ENCODE measurements around the gene PRKCH.

The PRKCH gene

GRCh38 chr14:61338457-61338856, 17.1 kb downstream of the PRKCH start:
- DNase-seq: no peak

DNA sequence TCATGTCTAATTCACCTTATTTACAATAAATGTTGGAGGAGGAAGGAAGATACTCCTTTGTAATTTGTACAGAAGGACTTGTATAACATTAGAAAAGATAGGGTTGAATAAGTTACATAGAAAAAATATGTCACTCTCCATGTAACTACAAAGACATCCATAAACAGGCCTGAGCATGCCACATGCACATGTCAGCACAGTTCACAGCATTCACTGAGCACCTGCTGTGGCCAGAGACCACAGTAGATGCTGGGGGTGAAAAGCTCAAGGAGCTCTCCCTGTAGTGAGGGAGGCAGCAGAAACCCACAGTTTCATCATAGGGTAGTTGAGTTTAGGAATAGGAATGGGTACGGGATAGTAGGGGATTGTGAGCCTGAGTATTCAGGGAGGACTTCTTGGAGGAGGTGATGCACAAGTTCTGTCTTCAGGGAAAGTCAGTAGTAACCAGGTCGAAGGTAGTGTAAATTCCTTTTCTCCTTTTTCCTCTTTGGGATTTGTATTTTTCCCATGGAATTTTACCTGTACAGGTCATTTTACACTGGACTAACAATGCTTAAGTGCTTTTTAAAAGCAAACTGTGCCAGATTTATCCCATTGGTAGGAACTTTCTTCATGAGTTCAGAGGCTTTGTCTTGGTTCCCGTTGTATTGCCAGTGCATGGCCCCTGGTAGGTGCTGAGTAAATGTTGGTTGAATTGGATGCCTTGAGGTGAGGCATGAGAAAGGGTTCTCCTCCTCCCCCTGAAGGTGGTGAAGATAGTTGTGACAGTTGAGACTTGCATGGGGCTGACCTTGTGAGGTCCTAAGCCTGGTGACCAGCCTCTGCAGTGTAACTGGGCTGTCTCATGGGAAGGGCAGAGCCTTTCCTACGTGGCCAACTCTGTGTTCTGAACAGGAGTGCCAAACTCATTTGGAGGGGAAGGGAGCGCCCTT, 20.2 kb downstream of the PRKCH start:
- DNase-seq: no peak

DNA sequence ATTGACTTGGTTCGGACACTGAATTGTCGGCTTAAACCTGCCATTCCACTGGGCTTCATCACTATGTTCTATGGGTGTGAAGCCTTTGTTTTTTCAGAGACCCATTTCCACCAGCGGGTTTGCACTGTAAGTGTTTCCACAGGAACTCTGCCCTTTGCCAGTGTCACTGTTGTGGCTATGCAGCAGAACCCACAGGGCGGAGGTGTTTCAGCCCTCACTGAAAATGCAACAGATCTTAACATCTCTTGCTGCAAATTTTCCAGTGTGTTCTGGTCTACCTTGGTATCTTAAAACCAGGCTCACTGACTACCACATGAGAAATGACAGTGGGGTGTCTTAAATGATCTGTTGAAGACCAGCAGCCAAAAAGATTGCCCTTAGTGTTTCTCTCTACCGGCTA, 21.1 kb downstream of the PRKCH start:
- no peak for DNase-seq

- no peak for DNase-seq
Observed at GRCh38 chr14:61342932-61343331, 21.6 kb downstream of the PRKCH start.

- no peak for DNase-seq
Observed at GRCh38 chr14:61343471-61343870, 22.1 kb downstream of the PRKCH start.

DNA sequence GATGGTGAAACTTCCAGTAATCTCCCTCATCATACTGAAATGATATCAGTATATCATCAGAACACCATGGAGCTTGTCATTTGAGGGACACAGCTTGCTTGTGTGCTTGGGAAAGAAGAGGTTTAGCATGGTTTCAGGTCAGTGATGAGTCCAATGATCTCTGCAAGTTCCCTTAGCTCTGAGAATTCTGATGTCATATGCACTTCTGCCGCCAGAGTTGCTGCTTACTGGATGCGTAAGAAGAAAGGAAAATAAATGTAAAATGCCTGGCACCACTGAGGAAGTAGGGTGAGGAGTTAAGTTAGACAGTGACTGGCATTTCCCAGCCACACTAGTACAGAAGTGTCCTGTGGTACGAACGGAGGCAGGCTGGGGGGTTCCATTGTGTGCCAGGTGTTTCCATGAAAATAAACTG, 22.6 kb downstream of the PRKCH start:
- DNase-seq: no peak

DNA sequence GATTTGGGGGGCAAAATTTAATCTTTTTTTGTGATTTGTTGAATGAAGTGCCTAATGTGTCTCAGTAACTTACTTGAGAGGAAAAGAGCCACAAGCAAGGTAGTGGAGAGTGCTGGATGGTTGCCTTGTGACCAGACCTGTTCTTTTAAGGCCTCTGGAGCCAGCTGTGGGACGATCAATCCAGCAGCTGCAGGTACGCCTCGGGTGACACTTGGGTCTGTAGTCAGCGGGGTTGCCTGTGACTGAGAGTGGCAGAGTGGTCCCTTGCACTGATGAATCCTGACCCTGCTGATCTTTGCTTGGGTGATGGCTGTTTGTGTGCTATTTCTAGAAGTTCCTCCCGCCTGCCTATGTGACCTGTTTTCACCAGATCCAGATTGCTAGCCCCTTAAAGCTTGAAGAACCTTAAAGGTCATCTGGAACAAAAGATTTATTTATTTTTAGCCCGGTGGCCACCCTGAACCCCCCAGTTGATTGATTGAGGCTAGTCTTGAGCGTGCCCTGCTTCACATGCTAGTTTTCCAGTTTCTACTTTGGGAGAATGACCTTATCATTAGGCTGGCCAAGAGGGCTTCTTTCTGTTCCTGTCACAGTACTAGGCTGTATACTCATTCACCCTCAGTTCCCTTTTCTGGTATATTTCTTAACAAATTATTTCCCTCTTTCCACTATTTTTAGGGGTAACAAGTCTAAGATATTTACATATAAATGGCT, 23.2 kb downstream of the PRKCH start:
- DNase-seq: no peak

GRCh38 chr14:61345151-61345482, 23.7 kb downstream of the PRKCH start:
- DNase-seq: no peak

DNA sequence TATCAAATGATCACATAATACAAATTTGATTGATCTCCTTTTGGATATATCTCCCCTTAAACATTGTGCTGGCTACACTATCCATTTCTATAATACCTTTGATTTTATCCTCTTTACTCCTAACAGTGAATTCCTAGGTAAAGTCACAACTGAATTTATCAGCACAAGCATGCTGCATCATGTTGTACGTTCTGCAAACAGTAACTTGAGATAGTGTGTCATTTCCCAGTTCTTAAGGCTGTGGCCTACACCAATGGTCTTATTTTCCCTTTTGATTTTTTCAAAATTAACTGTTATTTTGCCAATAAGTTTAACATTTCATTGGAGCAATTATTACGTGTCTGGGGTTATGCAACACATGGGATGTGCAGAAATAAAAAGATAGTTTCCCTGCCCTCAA, 24.8 kb downstream of the PRKCH start:
- DNase-seq: no peak

- DNase-seq: no peak
Observed at GRCh38 chr14:61346793-61347192, 25.4 kb downstream of the PRKCH start.

- no peak for DNase-seq
Observed at GRCh38 chr14:61347826-61348443, 26.6 kb downstream of the PRKCH start.

GRCh38 chr14:61350427-61351270, 29.3 kb downstream of the PRKCH start:
- no peak for DNase-seq

- DNase-seq: no peak
Observed at GRCh38 chr14:61351477-61351876, 30.1 kb downstream of the PRKCH start.

- DNase-seq: no peak
Observed at GRCh38 chr14:61355892-61356325, 34.5 kb downstream of the PRKCH start.

DNA sequence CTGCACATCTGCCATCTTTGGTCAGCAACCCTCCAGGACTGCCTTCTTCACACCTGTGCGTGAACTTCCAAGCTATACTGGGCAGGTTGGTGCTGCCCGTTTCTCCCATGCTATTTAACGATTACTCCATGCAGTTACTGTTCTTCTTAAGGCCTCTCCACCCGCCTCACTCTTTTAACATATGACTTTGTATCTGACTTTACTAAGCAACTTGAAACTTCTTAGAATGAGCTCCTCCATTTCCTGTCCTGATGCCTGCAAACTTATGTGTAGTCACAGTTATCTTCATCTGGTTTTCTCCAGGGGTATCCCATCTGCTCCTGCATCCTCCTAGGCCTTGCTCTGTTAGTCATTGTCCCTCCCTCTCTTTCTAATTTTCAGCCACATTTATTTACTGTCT, 35.7 kb downstream of the PRKCH start:
- DNase-seq: no peak

- DNase-seq: no peak
Observed at GRCh38 chr14:61358554-61359226, 37.3 kb downstream of the PRKCH start.

GRCh38 chr14:61360796-61361525, 39.6 kb downstream of the PRKCH start:
- DNase-seq: no peak

DNA sequence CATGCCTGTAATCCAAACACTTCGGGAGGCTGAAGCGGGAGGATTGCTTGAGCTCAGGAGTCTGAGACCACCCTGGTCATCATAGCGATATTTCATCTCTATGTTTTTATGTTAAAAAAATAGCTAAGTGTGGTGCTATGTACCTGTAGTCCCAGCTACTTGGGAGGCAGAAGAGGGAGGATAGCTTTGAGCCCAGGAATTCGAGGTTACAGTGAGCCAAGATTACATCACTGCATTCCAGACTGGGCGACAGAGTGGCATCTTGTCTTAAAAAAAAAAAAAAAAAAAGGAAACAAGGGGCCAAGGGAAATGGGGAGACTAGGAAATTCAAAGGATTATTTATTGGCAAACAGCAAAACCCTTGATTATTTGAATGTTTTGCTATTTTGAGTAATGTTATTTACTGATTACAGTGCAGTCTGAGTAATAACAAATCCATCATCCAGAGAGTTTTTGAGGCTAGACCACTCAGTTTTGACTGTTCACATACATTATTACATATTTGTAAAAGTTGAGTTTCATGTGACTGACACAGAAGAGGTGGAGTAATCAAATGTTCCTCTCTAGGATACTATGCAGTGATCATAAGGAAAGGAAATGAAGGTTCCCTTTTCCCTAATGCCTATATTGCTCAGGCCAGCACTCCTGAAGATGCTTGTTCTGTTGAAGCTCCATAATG, 40.8 kb downstream of the PRKCH start:
- DNase-seq: no peak

DNA sequence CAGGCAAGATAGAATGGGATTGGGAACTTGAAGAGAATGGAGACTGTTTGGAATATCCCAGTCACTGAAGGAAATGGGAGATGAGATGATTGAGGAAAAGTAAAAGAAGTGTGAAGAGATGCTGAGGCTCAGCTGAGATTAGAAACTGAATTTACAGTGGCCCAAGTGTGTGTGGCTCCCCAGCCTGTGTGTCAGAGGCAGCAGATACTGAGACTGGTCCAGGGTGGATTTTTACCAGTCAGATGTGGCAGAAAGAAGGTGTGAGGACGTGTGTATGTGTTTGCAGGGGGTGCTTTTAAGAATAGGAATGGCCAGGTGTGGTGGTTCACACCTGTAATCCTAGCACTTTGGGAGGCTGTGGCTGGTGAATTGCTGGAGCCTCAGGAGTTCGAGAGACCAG, 42.9 kb downstream of the PRKCH start:
- no peak for DNase-seq

DNA sequence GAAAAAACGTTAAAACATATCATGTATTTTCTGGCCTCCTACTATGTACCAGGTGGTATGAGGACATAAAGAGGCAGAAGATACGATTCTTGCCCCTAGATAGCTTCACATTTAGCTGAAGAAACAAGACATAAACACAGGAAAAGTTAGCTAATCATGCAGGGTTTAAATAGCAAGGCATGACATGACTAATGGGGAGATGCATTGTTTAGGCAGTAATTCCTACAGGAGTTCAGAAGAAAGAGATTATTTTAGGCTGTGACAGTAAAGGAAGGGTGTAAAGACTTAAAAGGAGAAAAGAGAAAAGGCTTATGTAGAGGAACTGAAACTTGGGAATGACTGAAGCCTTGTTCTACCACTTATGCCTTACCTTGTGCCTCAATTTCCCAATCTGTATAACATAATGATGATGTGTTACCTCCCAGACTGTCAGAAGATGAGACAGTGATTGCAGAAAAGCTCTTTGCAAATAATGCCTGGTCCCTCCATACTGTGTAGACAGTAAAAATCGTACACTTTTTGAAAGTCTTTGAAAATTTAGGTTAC, 44.4 kb downstream of the PRKCH start:
- DNase-seq: no peak
